K562 (cell line): ENCODE results near the gene PLEKHF1. TPM values are rescaled to one million over a fixed set of nuclear protein-coding genes. Genes with fewer than 3 reads are reported as not detected.
A peak's percentile ranks its signal among the peaks of the same experiment; 100 is the strongest.

Experiments used
- ARNT ChIP-seq, 2 experiments: fragments of 450-650 bp; IDR thresholded peaks; 2 replicates each; pipeline ENCODE4 v1.6.1; 2016; ENCODE audit warnings: mild to moderate bottlenecking in 1 of 2
- CCNT2 ChIP-seq: IDR thresholded peaks from 2 replicates; pipeline ENCODE4 v1.6.1; 2011; ENCODE audit warnings: borderline replicate concordance, low read depth, mild to moderate bottlenecking, moderate library complexity, mixed read lengths, low read length; ENCODE audit not compliant: insufficient read length; ENCODE audit errors: extremely low read depth
- GABPB2 ChIP-seq: fragments of 250-450 bp; sonication (Bioruptor Pico); conservative IDR thresholded peaks from 2 replicates; pipeline ENCODE4 v1.5.1; 2021; ENCODE audit warnings: mild to moderate bottlenecking
- HCFC1 ChIP-seq: IDR thresholded peaks from 2 replicates; pipeline ENCODE4 v1.6.1; 2012; ENCODE audit warnings: low read depth, low read length, improper control_type of control experiment
- ILK ChIP-seq: fragments of 450-650 bp; IDR thresholded peaks from 2 replicates; pipeline ENCODE4 v1.6.1; 2016; ENCODE audit warnings: missing genetic modification characterization, low read depth, mild to moderate bottlenecking, missing compliant biosample characterization, moderate library complexity, borderline replicate concordance
- MEIS2 ChIP-seq: fragments of 450-650 bp; IDR thresholded peaks from 2 replicates; pipeline ENCODE4 v1.6.1; 2014; ENCODE audit warnings: mild to moderate bottlenecking; ENCODE audit not compliant: partially characterized antibody
- NBN ChIP-seq: fragments of 450-650 bp; IDR thresholded peaks from 2 replicates; pipeline ENCODE4 v1.6.1; 2016; ENCODE audit warnings: low read depth, mild to moderate bottlenecking
- POLR2AphosphoS2 ChIP-seq: IDR thresholded peaks from 2 replicates; pipeline ENCODE4 v1.6.1; 2012; ENCODE audit warnings: low read length, improper control_type of control experiment
- RBM15 ChIP-seq: fragments of 200-400 bp; formaldehyde crosslinking; IDR thresholded peaks from 2 replicates; pipeline ENCODE4 v1.6.1; 2018; ENCODE audit warnings: mild to moderate bottlenecking, low read length, moderate library complexity; ENCODE audit not compliant: insufficient read depth
- RFX7 ChIP-seq: fragments of 250-450 bp; sonication (Bioruptor Pico); IDR thresholded peaks from 2 replicates; pipeline ENCODE4 v1.5.1; 2021; ENCODE audit warnings: mild to moderate bottlenecking
- SMARCA4 ChIP-seq: fragments of 450-650 bp; IDR thresholded peaks from 2 replicates; pipeline ENCODE4 v1.6.1; 2016
- XRCC5 ChIP-seq: fragments of 200-400 bp; formaldehyde crosslinking; IDR thresholded peaks from 2 replicates; pipeline ENCODE4 v1.6.1; 2017; ENCODE audit warnings: low read depth, mild to moderate bottlenecking, low read length
- ZNF12 ChIP-seq: sonication (generic); formaldehyde crosslinking; IDR thresholded peaks from 2 replicates; pipeline ENCODE4 v1.4.0; 2020; ENCODE audit warnings: mild to moderate bottlenecking, missing genetic modification reagents
- polyA plus RNA-seq, 8 experiments: library from polyadenylated mRNA; depleted of rRNA in 4 of 8; stranded (reverse) in 5 of 8; unstranded in 3 of 8; fragments of >200 nt; fragmentation: Nextera tagmentation in 2 of 8; fragmentation: Illumina TruSeq in 1 of 8; extraction: Ambion mirVana in 2 of 8; extraction: Trizol in 1 of 8; gene quantifications; 2 replicates each; pipeline versions ENCODE4 v1.2.1 to v1.2.3, GENCODE V29; 2011 to 2014; ENCODE audit warnings: inconsistent platforms in 1 of 8, missing spikeins in 1 of 8
- total RNA-seq, 7 experiments: library from RNA; depleted of rRNA in 6 of 7; stranded (reverse); fragments of >200 nt in 6 of 7; fragmentation: Illumina TruSeq in 2 of 7; extraction: Trizol in 2 of 7; gene quantifications; 2 replicates each; pipeline versions ENCODE4 v1.2.1 to v1.2.3, GENCODE V29; 2011 to 2021; ENCODE audit warnings: low replicate concordance in 1 of 7
- TF ChIP-seq, protein P1 (sequence below): fragments of 250-450 bp; sonication (Bioruptor Pico); IDR thresholded peaks from 2 replicates; pipeline ENCODE4 v1.8.0; 2022; ENCODE audit warnings: inconsistent platforms
- TF ChIP-seq, protein P2 (sequence below): fragments of 450-650 bp; formaldehyde crosslinking; IDR thresholded peaks from 2 replicates; pipeline ENCODE4 v1.4.0; 2020; ENCODE audit warnings: mild to moderate bottlenecking, moderate library complexity
- TF ChIP-seq, protein P3 (sequence below): fragments of 250-450 bp; sonication (Bioruptor Pico); IDR thresholded peaks from 2 replicates; pipeline ENCODE4 v1.4.0; 2020; ENCODE audit warnings: borderline replicate concordance
- TF ChIP-seq, protein P4 (sequence below): fragments of 250-450 bp; sonication (Bioruptor Pico); IDR thresholded peaks from 2 replicates; pipeline ENCODE4 v1.8.0; 2021; ENCODE audit warnings: moderate library complexity, mild to moderate bottlenecking, inconsistent platforms
- TF ChIP-seq, protein P5 (sequence below), 3 experiments: fragments of 200-800 bp in 1 of 3; sonication (Bioruptor generic) in 1 of 3; sonication (generic) in 1 of 3; formaldehyde crosslinking in 1 of 3; IDR thresholded peaks; 2 replicates each; pipeline versions ENCODE4 v1.6.1 to v1.8.0; 2016 to 2022; ENCODE audit warnings: mild to moderate bottlenecking in 2 of 3, missing compliant biosample characterization in 2 of 3, missing genetic modification characterization in 2 of 3, missing genetic modification reagents in 1 of 3

Gene PLEKHF1
- total and polyA plus RNA-seq, 9 of the 15 experiments (the other 6 are each of a cell fraction or from before 2014, with no cell fraction given), result 0.07 to 13.4 (median 3.9) TPM; not detected in 1

DNA sequence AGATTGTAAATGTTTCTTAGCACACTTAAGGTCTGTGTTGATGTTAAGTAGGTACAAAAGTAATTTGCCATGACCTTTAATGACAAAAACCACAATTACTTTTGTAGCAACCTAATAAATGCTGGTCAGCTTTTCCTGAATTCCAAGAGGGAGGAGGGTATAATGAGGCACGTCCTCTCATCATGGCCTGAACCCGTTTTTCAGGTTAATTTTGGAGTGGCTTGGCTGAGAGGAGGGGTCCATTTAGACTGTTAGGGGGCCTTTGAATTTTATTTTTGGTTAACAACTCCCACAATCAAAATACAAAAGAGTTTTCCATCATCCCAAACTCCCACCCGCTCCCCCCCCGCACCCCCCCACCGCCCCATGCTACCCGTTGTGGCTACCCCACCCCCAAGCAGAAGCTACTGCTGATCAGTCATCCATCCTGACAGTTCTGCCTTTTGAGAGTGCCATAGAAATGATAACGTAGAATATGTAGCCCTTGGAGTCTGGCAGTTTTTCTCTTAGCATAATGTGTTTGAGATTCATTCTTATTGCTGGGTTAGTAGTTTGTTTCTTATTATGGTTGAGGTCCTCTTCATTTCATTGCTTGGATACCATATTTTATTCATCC is 14.4 kb upstream of the PLEKHF1 start (continued):
- TF ChIP-seq ILK (no peak), NBN (0 out of 2 replicates have a peak, but pooled peaks have one; percentile 30), CCNT2 (no peak), RBM15 (no peak), SMARCA4 (no peak), ARNT (IDR thresholded peaks at IDR 0.05) (0 out of 4 replicates have a peak, but pooled peaks of 1 of the 2 experiments have one; percentile 21), POLR2AphosphoS2 (no peak), RFX7 (CRISPR knock-in tag) (no peak), HCFC1 (no peak), ZNF12 (CRISPR knock-in tag) (no peak), GABPB2 (CRISPR knock-in tag) (no peak), XRCC5 (no peak), MEIS2 (peak; percentile 85)
- TF ChIP-seq, protein P1, sequence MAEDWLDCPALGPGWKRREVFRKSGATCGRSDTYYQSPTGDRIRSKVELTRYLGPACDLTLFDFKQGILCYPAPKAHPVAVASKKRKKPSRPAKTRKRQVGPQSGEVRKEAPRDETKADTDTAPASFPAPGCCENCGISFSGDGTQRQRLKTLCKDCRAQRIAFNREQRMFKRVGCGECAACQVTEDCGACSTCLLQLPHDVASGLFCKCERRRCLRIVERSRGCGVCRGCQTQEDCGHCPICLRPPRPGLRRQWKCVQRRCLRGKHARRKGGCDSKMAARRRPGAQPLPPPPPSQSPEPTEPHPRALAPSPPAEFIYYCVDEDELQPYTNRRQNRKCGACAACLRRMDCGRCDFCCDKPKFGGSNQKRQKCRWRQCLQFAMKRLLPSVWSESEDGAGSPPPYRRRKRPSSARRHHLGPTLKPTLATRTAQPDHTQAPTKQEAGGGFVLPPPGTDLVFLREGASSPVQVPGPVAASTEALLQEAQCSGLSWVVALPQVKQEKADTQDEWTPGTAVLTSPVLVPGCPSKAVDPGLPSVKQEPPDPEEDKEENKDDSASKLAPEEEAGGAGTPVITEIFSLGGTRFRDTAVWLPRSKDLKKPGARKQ (CRISPR knock-in tag), result no peak
- TF ChIP-seq, protein P2, sequence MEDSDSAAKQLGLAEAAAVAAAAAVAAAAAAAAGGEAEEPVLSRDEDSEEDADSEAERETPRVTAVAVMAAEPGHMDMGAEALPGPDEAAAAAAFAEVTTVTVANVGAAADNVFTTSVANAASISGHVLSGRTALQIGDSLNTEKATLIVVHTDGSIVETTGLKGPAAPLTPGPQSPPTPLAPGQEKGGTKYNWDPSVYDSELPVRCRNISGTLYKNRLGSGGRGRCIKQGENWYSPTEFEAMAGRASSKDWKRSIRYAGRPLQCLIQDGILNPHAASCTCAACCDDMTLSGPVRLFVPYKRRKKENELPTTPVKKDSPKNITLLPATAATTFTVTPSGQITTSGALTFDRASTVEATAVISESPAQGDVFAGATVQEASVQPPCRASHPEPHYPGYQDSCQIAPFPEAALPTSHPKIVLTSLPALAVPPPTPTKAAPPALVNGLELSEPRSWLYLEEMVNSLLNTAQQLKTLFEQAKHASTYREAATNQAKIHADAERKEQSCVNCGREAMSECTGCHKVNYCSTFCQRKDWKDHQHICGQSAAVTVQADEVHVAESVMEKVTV (CRISPR knock-in tag), result no peak
- TF ChIP-seq, protein P3, sequence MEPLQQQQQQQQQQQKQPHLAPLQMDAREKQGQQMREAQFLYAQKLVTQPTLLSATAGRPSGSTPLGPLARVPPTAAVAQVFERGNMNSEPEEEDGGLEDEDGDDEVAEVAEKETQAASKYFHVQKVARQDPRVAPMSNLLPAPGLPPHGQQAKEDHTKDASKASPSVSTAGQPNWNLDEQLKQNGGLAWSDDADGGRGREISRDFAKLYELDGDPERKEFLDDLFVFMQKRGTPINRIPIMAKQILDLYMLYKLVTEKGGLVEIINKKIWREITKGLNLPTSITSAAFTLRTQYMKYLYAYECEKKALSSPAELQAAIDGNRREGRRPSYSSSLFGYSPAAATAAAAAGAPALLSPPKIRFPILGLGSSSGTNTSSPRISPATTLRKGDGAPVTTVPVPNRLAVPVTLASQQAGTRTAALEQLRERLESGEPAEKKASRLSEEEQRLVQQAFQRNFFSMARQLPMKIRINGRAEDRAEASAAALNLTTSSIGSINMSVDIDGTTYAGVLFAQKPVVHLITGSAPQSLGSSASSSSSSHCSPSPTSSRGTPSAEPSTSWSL, result no peak
- TF ChIP-seq, protein P4, sequence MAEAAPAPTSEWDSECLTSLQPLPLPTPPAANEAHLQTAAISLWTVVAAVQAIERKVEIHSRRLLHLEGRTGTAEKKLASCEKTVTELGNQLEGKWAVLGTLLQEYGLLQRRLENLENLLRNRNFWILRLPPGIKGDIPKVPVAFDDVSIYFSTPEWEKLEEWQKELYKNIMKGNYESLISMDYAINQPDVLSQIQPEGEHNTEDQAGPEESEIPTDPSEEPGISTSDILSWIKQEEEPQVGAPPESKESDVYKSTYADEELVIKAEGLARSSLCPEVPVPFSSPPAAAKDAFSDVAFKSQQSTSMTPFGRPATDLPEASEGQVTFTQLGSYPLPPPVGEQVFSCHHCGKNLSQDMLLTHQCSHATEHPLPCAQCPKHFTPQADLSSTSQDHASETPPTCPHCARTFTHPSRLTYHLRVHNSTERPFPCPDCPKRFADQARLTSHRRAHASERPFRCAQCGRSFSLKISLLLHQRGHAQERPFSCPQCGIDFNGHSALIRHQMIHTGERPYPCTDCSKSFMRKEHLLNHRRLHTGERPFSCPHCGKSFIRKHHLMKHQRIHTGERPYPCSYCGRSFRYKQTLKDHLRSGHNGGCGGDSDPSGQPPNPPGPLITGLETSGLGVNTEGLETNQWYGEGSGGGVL, result no peak
- TF ChIP-seq, protein P5, sequence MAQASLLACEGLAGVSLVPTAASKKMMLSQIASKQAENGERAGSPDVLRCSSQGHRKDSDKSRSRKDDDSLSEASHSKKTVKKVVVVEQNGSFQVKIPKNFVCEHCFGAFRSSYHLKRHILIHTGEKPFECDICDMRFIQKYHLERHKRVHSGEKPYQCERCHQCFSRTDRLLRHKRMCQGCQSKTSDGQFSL (CRISPR knock-in tag; IDR thresholded peaks at IDR 0.05), result no peak
- TF ChIP-seq, protein P5 (tag; IDR thresholded peaks at IDR 0.05), result peak in 1 of 2 experiments; percentile 86; a peak in 2 of 4 replicates
